Measurements from ENCODE around the gene FAM107B. TPM values are rescaled to one million over a fixed set of nuclear protein-coding genes. Genes with fewer than 3 reads are reported as not detected.
A peak's percentile ranks its signal among the peaks of the same experiment; 100 is the strongest.

The FAM107B gene
- total and polyA plus RNA-seq, 2 of the 8 experiments (the other 6 are each of a cell fraction or from before 2014, with no cell fraction given): 7.5 to 28.1 TPM

- TF ChIP-seq SP4 (IDR thresholded peaks at IDR 0.05; ENCODE audit: low read length): no peak
- TF ChIP-seq GTF2F1 (IDR thresholded peaks at IDR 0.05; ENCODE audit: borderline replicate concordance, low read depth, low read length): no peak
- no peak for TF ChIP-seq RNF2 (IDR thresholded peaks at IDR 0.05; ENCODE audit: borderline replicate concordance, low read depth, low read length, missing control alignments, poor library complexity, severe bottlenecking)
- no peak for TF ChIP-seq POU5F1 (IDR thresholded peaks at IDR 0.05; ENCODE audit: low read depth, low read length)
- Histone ChIP-seq H2BK12ac (ENCODE audit: low read depth, low read length) (no peak overlapping the region), H3K4ac (replicated peaks; ENCODE audit: insufficient read length, low read depth, low read length) (no peak overlapping the region), H3K9me3 (ENCODE audit: insufficient read depth in 2 of 2, low read depth in 1 of 2, low read length in 1 of 2) (no peaks in the 10 kb centered on the region), H4K91ac (replicated peaks; ENCODE audit: insufficient read length, low read length) (no peak overlapping the region), H3K14ac (ENCODE audit: insufficient read length) (no peak overlapping the region), H2BK120ac (replicated peaks; ENCODE audit: low read depth, low read length) (no peak overlapping the region), H3K9ac (replicated peaks in 1 of 4; ENCODE audit: extremely low read depth in 1 of 4, low read depth in 3 of 4, low read length in 3 of 4) (no peak overlapping the region), H4K8ac (ENCODE audit: extremely low read depth, insufficient read depth, low read length) (no peak overlapping the region), H2BK15ac (ENCODE audit: low read length) (no peak overlapping the region), H3K56ac (replicated peaks; ENCODE audit: insufficient read length, low read depth, low read length) (no peak overlapping the region), H2BK20ac (ENCODE audit: low read length) (no peak overlapping the region), H3K4me1 (replicated peaks in 1 of 4; ENCODE audit: control insufficient read depth in 3 of 4, insufficient read depth in 4 of 4, low read length in 3 of 4) (no peaks in the 10 kb centered on the region; a peak in 1 of 7 replicates), H3K4me3 (ENCODE audit: extremely low read depth in 1 of 4, insufficient read depth in 2 of 4, low read depth in 3 of 4, low read length in 4 of 4) (no peak overlapping the region), H2AK5ac (ENCODE audit: low read depth, low read length) (no peak overlapping the region), H3K23me2 (ENCODE audit: low read depth, low read length) (no peaks in the 10 kb centered on the region), H3K18ac (ENCODE audit: extremely low read depth, low read length) (no peak overlapping the region), H3K79me2 (ENCODE audit: control insufficient read depth in 1 of 2, insufficient read depth in 2 of 2, low read length in 2 of 2) (no peaks in the 10 kb centered on the region), H3K79me1 (ENCODE audit: low read depth, low read length) (no peaks in the 10 kb centered on the region), H3K36me3 (ENCODE audit: control insufficient read depth in 2 of 4, insufficient read depth in 4 of 4, low read length in 3 of 4) (no peaks in the 10 kb centered on the region), H3K4me2 (ENCODE audit: insufficient read depth in 1 of 2, low read depth in 2 of 2, low read length in 2 of 2) (no peak overlapping the region), H3K27ac (ENCODE audit: low read depth, low read length) (no peak overlapping the region), H4K5ac (ENCODE audit: insufficient read length, low read depth, low read length) (no peak overlapping the region), H3K23ac (ENCODE audit: insufficient read length) (no peak overlapping the region), H2BK5ac (ENCODE audit: low read depth, low read length) (no peak overlapping the region), H2AFZ (ENCODE audit: low read length) (peak overlapping the region; percentile 65; the same call in 1 of the 2 replicates), H3K27me3 (replicated peaks in 1 of 4; ENCODE audit: control insufficient read depth in 3 of 4, extremely low read depth in 1 of 4, insufficient read depth in 3 of 4, low read length in 3 of 4) (no peaks in the 10 kb centered on the region), H4K20me1 (replicated peaks in 1 of 2; ENCODE audit: control insufficient read depth in 1 of 2, insufficient read depth in 2 of 2, low read length in 2 of 2) (no peaks in the 10 kb centered on the region)
- FAIRE-seq (no peak), DNase-seq (ENCODE audit: low read depth in 1 of 2, low spot score in 2 of 2) (no peak)
- POLR2A ChIA-PET (ENCODE audit: partially characterized antibody): no interaction called here
- 86% methylated on average over 1 of the region's 1 CpG; no CpG with 5 or more reads in 1 of the 2 experiments for WGBS, 2 experiments (ENCODE audit: extremely low coverage in 1 of 2, insufficient coverage in 1 of 2, insufficient read length in 1 of 2, insufficient replicate concordance in 2 of 2, low coverage in 1 of 2, low lambda C conversion rate in 2 of 2, missing lambda C conversion rate in 1 of 2)
- CTCF ChIA-PET (ENCODE audit: partially characterized antibody): interaction anchor here (1.3 to 1.7 kb wide), 3 partner anchors 10 to 214 kb away, joined by 3 to 7 read pairs (median 3); no protein-coding TSS in a partner anchor
These were observed 22.8 kb downstream of the FAM107B start for GRCh38 chr10:14751921-14752320.

All from H1 (cell line).